ENCODE data around the gene CCL28.

- TF ChIP-seq CTCF (IDR thresholded peaks at IDR 0.05) (no peak), POLR2A (IDR thresholded peaks at IDR 0.05) (no peak)
Observed at GRCh38 chr5:43461066-43461465, 48.9 kb upstream of the CCL28 start.

Measured in lower leg skin (tissue), 3 donors.